Activated T-helper 17 cell treated with anti-CD3 and anti-CD28 coated beads, Interleukin-2, amount 50 U/mL, for 72 hours (primary cell): ENCODE measurements around the gene MEFV. TPM values are rescaled to one million over a fixed set of nuclear protein-coding genes. Genes with fewer than 3 reads are reported as not detected.

Source experiments
- ATAC-seq: fragments of 150-1000 bp; cut with Tn5 transposase; replicated peaks from 2 replicates; pipeline ENCODE4 v1.10.0; 2021; ENCODE audit warnings: mild to moderate bottlenecking, moderate library complexity
- H3K27ac Mint-ChIP-seq: one replicate; pipeline ENCODE4 v1.8.0; 2022; ENCODE audit warnings: mixed read lengths
- H3K27me3 Mint-ChIP-seq: one replicate; pipeline ENCODE4 v1.8.0; 2022; ENCODE audit warnings: mixed read lengths
- H3K36me3 Mint-ChIP-seq: one replicate; pipeline ENCODE4 v1.8.0; 2022; ENCODE audit warnings: low read depth, mild to moderate bottlenecking, mixed read lengths
- H3K4me1 Mint-ChIP-seq: one replicate; pipeline ENCODE4 v1.8.0; 2022; ENCODE audit warnings: mixed read lengths
- H3K4me3 Mint-ChIP-seq: one replicate; pipeline ENCODE4 v1.8.0; 2022; ENCODE audit warnings: mild to moderate bottlenecking, mixed read lengths
- H3K9me3 Mint-ChIP-seq: one replicate; pipeline ENCODE4 v1.8.0; 2022; ENCODE audit warnings: mixed read lengths
- total RNA-seq, 2 donors: library from RNA; stranded (reverse); gene quantifications; one replicate each; pipeline ENCODE4 v1.2.3, GENCODE V29; 2022

The MEFV gene
- total RNA-seq, 2 donors from 2014 or later = 0.11 TPM; not detected in 1

GRCh38 chr16:3252967-3253366 is 3.5 kb downstream of the MEFV start:
- no peak overlapping the region for H3K4me3 Mint-ChIP-seq
- ATAC-seq = no peak
- no peaks in the 10 kb centered on the region for H3K27me3 Mint-ChIP-seq
- H3K36me3 Mint-ChIP-seq = no peaks in the 10 kb centered on the region
- H3K4me1 Mint-ChIP-seq = no peaks in the 10 kb centered on the region
- H3K9me3 Mint-ChIP-seq = no peaks in the 10 kb centered on the region
- H3K27ac Mint-ChIP-seq = no peak overlapping the region

GRCh38 chr16:3249451-3249850 is 7.0 kb downstream of the MEFV start:
- H3K9me3 Mint-ChIP-seq = no peaks in the 10 kb centered on the region
- H3K27ac Mint-ChIP-seq = no peak overlapping the region
- ATAC-seq = no peak
- H3K4me3 Mint-ChIP-seq = no peak overlapping the region
- no peaks in the 10 kb centered on the region for H3K4me1 Mint-ChIP-seq
- no peaks in the 10 kb centered on the region for H3K36me3 Mint-ChIP-seq
- peaks cover 3% of the 10 kb centered on the region for H3K27me3 Mint-ChIP-seq

GRCh38 chr16:3249020-3249419 is 7.4 kb downstream of the MEFV start:
- Mint-ChIP-seq H3K27me3 (peaks cover 3% of the 10 kb centered on the region), H3K27ac (no peak overlapping the region), H3K4me1 (no peaks in the 10 kb centered on the region), H3K36me3 (no peaks in the 10 kb centered on the region), H3K9me3 (no peaks in the 10 kb centered on the region), H3K4me3 (no peak overlapping the region)
- ATAC-seq = no peak

- H3K4me3 Mint-ChIP-seq = no peak overlapping the region
- peaks cover 3% of the 10 kb centered on the region for H3K27me3 Mint-ChIP-seq
- no peaks in the 10 kb centered on the region for H3K9me3 Mint-ChIP-seq
- no peak for ATAC-seq
- H3K36me3 Mint-ChIP-seq = no peaks in the 10 kb centered on the region
- no peaks in the 10 kb centered on the region for H3K4me1 Mint-ChIP-seq
- no peak overlapping the region for H3K27ac Mint-ChIP-seq
These were observed 7.8 kb downstream of the MEFV start for GRCh38 chr16:3248596-3248995.

- Mint-ChIP-seq H3K4me3 (no peak overlapping the region), H3K36me3 (no peaks in the 10 kb centered on the region), H3K9me3 (no peaks in the 10 kb centered on the region), H3K4me1 (no peaks in the 10 kb centered on the region), H3K27me3 (peaks cover 6% of the 10 kb centered on the region), H3K27ac (no peak overlapping the region)
- ATAC-seq = no peak
These were observed 9.6 kb downstream of the MEFV start for GRCh38 chr16:3246876-3247275.

- Mint-ChIP-seq H3K4me1 (no peaks in the 10 kb centered on the region), H3K9me3 (no peaks in the 10 kb centered on the region), H3K27me3 (peaks cover 6% of the 10 kb centered on the region), H3K27ac (no peak overlapping the region), H3K4me3 (no peak overlapping the region), H3K36me3 (no peaks in the 10 kb centered on the region)
- ATAC-seq = no peak
These were observed 10.4 kb downstream of the MEFV start for GRCh38 chr16:3246002-3246401.

GRCh38 chr16:3243882-3244281 is 12.6 kb downstream of the MEFV start:
- ATAC-seq = peak; percentile 37
- no peaks in the 10 kb centered on the region for H3K36me3 Mint-ChIP-seq

GRCh38 chr16:3242709-3243108 is 13.7 kb downstream of the MEFV start:
- ATAC-seq = no peak
- H3K36me3 Mint-ChIP-seq = no peaks in the 10 kb centered on the region
- H3K4me1 Mint-ChIP-seq = no peaks in the 10 kb centered on the region
- H3K27ac Mint-ChIP-seq = no peak overlapping the region
- peaks cover 6% of the 10 kb centered on the region for H3K27me3 Mint-ChIP-seq
- H3K4me3 Mint-ChIP-seq = no peak overlapping the region
- no peaks in the 10 kb centered on the region for H3K9me3 Mint-ChIP-seq

More at GRCh38 chr16:3243882-3244281, 12.6 kb downstream of the MEFV start:
- H3K27ac Mint-ChIP-seq = no peak overlapping the region
- H3K4me1 Mint-ChIP-seq = no peaks in the 10 kb centered on the region
- H3K4me3 Mint-ChIP-seq = no peak overlapping the region
- H3K27me3 Mint-ChIP-seq = peaks cover 6% of the 10 kb centered on the region
- H3K9me3 Mint-ChIP-seq = no peaks in the 10 kb centered on the region

GRCh38 chr16:3241761-3242160 is 14.7 kb downstream of the MEFV start:
- ATAC-seq = no peak
- H3K9me3 Mint-ChIP-seq = no peaks in the 10 kb centered on the region
- H3K36me3 Mint-ChIP-seq = no peaks in the 10 kb centered on the region
- H3K27ac Mint-ChIP-seq = no peak overlapping the region
- H3K4me3 Mint-ChIP-seq = no peak overlapping the region
- H3K4me1 Mint-ChIP-seq = no peaks in the 10 kb centered on the region
- peaks cover 6% of the 10 kb centered on the region for H3K27me3 Mint-ChIP-seq

GRCh38 chr16:3235856-3236669 is 20.4 kb downstream of the MEFV start:
- ATAC-seq = no peak
- Mint-ChIP-seq H3K4me1 (peaks cover 13% of the 10 kb centered on the region), H3K36me3 (peaks cover 37% of the 10 kb centered on the region), H3K27me3 (no peaks in the 10 kb centered on the region), H3K4me3 (peak overlapping the region; percentile 67), H3K27ac (peak overlapping the region; percentile 45), H3K9me3 (no peaks in the 10 kb centered on the region)

GRCh38 chr16:3234857-3235561 is 21.4 kb downstream of the MEFV start, which contains the start of gene ZNF200:
Gene ZNF200 (minus strand): TSS chr16:3235158. CDS start chr16:3233755, 1,403 bp downstream.
- Mint-ChIP-seq H3K4me3 (peak within 1 kb of the TSS; percentile 82), H3K9me3 (peaks cover 7% of the 10 kb centered on the region), H3K4me1 (peaks cover 13% of the 10 kb centered on the region), H3K27me3 (no peaks in the 10 kb centered on the region), H3K27ac (peak within 1 kb of the TSS; percentile 89), H3K36me3 (peaks cover 47% of the 10 kb centered on the region)
- ATAC-seq = peak; percentile 96

- Mint-ChIP-seq H3K27me3 (no peaks in the 10 kb centered on the region), H3K36me3 (peaks cover 52% of the 10 kb centered on the region), H3K4me3 (peak overlapping the region; percentile 82), H3K4me1 (peaks cover 13% of the 10 kb centered on the region), H3K27ac (peak overlapping the region; percentile 89), H3K9me3 (peaks cover 9% of the 10 kb centered on the region)
- no peak for ATAC-seq
These were observed 21.9 kb downstream of the MEFV start for GRCh38 chr16:3234543-3234856.

- H3K9me3 Mint-ChIP-seq = peaks cover 32% of the 10 kb centered on the region
- H3K27ac Mint-ChIP-seq = no peak overlapping the region
- no peaks in the 10 kb centered on the region for H3K4me1 Mint-ChIP-seq
- ATAC-seq = no peak
- no peak overlapping the region for H3K4me3 Mint-ChIP-seq
- peaks cover 71% of the 10 kb centered on the region for H3K36me3 Mint-ChIP-seq
- no peaks in the 10 kb centered on the region for H3K27me3 Mint-ChIP-seq
These were observed 32.4 kb downstream of the MEFV start for GRCh38 chr16:3223913-3224515.

- Mint-ChIP-seq H3K27me3 (no peaks in the 10 kb centered on the region), H3K4me3 (no peak overlapping the region), H3K4me1 (peaks cover 10% of the 10 kb centered on the region), H3K9me3 (peaks cover 25% of the 10 kb centered on the region), H3K36me3 (peaks cover 44% of the 10 kb centered on the region), H3K27ac (no peak overlapping the region)
- no peak for ATAC-seq
These were observed 35.6 kb downstream of the MEFV start for GRCh38 chr16:3220839-3221238.

- peak overlapping the region; percentile 78 for H3K4me3 Mint-ChIP-seq
- peaks cover 28% of the 10 kb centered on the region for H3K4me1 Mint-ChIP-seq
- H3K27me3 Mint-ChIP-seq = no peaks in the 10 kb centered on the region
- peaks cover 16% of the 10 kb centered on the region for H3K36me3 Mint-ChIP-seq
- H3K9me3 Mint-ChIP-seq = peaks cover 15% of the 10 kb centered on the region
- ATAC-seq = peak; percentile 27
- H3K27ac Mint-ChIP-seq = peak overlapping the region; percentile 97
These were observed 40.2 kb downstream of the MEFV start for GRCh38 chr16:3216263-3216640.
